Endothelial cell of umbilical vein (primary cell): Measurements from ENCODE around the gene ACCSL.

Experiments used
- EZH2 ChIP-seq: IDR thresholded peaks from 2 replicates; pipeline ENCODE4 v1.6.1; 2012; ENCODE audit warnings: borderline replicate concordance, low read depth, mild to moderate bottlenecking, moderate library complexity, low read length, inconsistent platforms; ENCODE audit not compliant: severe bottlenecking
- GATA2 ChIP-seq: IDR thresholded peaks from 2 replicates; pipeline ENCODE4 v1.7.0; 2011; ENCODE audit warnings: low read depth, mild to moderate bottlenecking, moderate library complexity, mixed read lengths, low read length; ENCODE audit not compliant: insufficient read length, insufficient read depth
- POLR2A ChIP-seq: IDR thresholded peaks from 2 replicates; pipeline ENCODE4 v1.6.1; 2012; ENCODE audit warnings: low read depth, mild to moderate bottlenecking, control low read depth, low read length
- POLR2AphosphoS5 ChIP-seq: IDR thresholded peaks from 2 replicates; pipeline ENCODE4 v1.6.1; 2012; ENCODE audit warnings: low read depth, mild to moderate bottlenecking, control low read depth, low read length, moderate library complexity; ENCODE audit not compliant: insufficient read depth
- TF ChIP-seq, protein P1 (sequence below), 2 donors: IDR thresholded peaks; 1 replicate in 1 of 2; 2 replicates in 1 of 2; pipeline ENCODE4 v1.5.1; 2011; ENCODE audit warnings: low read length in 2 of 2, mild to moderate bottlenecking in 2 of 2, moderate library complexity in 2 of 2, control low read depth in 1 of 2, inconsistent platforms in 1 of 2, low read depth in 1 of 2; ENCODE audit not compliant: insufficient read depth in 1 of 2; ENCODE audit errors: extremely low read depth in 1 of 2

DNA sequence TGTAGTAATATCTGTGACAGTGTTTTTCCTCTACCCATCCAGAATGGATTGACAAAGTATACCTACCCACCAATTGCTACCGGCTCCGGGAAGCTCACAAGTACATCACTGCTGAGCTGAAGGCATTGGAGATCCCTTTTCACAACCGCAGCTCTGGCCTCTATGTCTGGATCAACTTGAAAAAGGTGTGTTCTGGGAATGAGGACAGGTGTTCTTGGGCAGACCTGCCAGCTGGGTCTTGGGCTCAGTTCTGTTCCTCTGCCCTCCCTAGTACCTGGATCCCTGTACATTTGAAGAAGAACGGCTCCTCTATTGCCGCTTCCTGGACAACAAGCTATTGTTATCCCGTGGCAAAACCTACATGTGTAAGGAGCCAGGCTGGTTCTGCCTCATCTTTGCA, 10.5 kb downstream of the ACCSL start:
- TF ChIP-seq, protein P1, sequence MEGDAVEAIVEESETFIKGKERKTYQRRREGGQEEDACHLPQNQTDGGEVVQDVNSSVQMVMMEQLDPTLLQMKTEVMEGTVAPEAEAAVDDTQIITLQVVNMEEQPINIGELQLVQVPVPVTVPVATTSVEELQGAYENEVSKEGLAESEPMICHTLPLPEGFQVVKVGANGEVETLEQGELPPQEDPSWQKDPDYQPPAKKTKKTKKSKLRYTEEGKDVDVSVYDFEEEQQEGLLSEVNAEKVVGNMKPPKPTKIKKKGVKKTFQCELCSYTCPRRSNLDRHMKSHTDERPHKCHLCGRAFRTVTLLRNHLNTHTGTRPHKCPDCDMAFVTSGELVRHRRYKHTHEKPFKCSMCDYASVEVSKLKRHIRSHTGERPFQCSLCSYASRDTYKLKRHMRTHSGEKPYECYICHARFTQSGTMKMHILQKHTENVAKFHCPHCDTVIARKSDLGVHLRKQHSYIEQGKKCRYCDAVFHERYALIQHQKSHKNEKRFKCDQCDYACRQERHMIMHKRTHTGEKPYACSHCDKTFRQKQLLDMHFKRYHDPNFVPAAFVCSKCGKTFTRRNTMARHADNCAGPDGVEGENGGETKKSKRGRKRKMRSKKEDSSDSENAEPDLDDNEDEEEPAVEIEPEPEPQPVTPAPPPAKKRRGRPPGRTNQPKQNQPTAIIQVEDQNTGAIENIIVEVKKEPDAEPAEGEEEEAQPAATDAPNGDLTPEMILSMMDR (IDR thresholded peaks at IDR 0.05; ENCODE audit: extremely low read depth in 1 of 2, insufficient read depth in 1 of 2, low read depth in 1 of 2, low read length in 2 of 2) = no peak
- TF ChIP-seq EZH2 (no peak), GATA2 (no peak), POLR2A (no peak), POLR2AphosphoS5 (no peak)
